ENCODE data around the gene PRSS12. TPM values are rescaled to one million over a fixed set of nuclear protein-coding genes. Genes with fewer than 3 reads are reported as not detected.

Gene PRSS12
- total and polyA plus RNA-seq, 2 donors (not counting 3 experiments of a cell fraction or from before 2014, with no cell fraction given) = 0.22 to 0.55 TPM

GRCh38 chr4:118276580-118276979 is 76.2 kb downstream of the PRSS12 start:
- Histone ChIP-seq H3K9me3 (replicated peaks; ENCODE audit: control insufficient read depth, insufficient read depth, low read length) (no peaks in the 10 kb centered on the region), H3K4me1 (ENCODE audit: control insufficient read depth, extremely low read depth, insufficient read depth, low read length) (peaks cover 13% of the 10 kb centered on the region), H4K20me1 (replicated peaks; ENCODE audit: control insufficient read depth, extremely low read depth, insufficient read depth, low read length) (no peaks in the 10 kb centered on the region), H3K4me3 (replicated peaks in 1 of 3; ENCODE audit: insufficient read depth in 1 of 3, low read depth in 1 of 3, low read length in 3 of 3) (no peak overlapping the region), H3K79me2 (ENCODE audit: control insufficient read depth, insufficient read depth, low read length) (peaks cover 14% of the 10 kb centered on the region), H3K27me3 (ENCODE audit: control insufficient read depth in 2 of 2, insufficient read depth in 2 of 2, low read length in 2 of 2) (peaks cover 11 to 22% of the 10 kb centered on the region in 2 experiments), H3K4me2 (ENCODE audit: insufficient read depth, low read length) (no peak overlapping the region), H2AFZ (ENCODE audit: low read depth, low read length) (no peak overlapping the region), H3K9me1 (replicated peaks; ENCODE audit: control insufficient read depth, extremely low read depth, insufficient read depth, low read length) (no peaks in the 10 kb centered on the region), H3K9ac (replicated peaks; ENCODE audit: extremely low read depth, insufficient read depth, low read length) (no peak overlapping the region), H3K27ac (ENCODE audit: insufficient read depth, low read depth, low read length) (no peak overlapping the region), H3K36me3 (ENCODE audit: control insufficient read depth in 2 of 2, extremely low read depth in 1 of 2, insufficient read depth in 2 of 2, low read length in 2 of 2) (peaks cover under 1 to 4% of the 10 kb centered on the region in 2 experiments)
- no peak for TF ChIP-seq GATA2 (IDR thresholded peaks at IDR 0.05; ENCODE audit: insufficient read depth, insufficient read length, low read depth, low read length)
- no peak for TF ChIP-seq EZH2 (IDR thresholded peaks at IDR 0.05; ENCODE audit: borderline replicate concordance, low read depth, low read length, severe bottlenecking)
- no peak for TF ChIP-seq POLR2AphosphoS5 (IDR thresholded peaks at IDR 0.05; ENCODE audit: insufficient read depth, low read depth, low read length)
- TF ChIP-seq POLR2A (IDR thresholded peaks at IDR 0.05; ENCODE audit: low read depth, low read length) = no peak
- no peak for DNase-seq (ENCODE audit: low read depth, low spot score)
- intact Hi-C loops (cut with micrococcal nuclease) (loop anchor here (5.0 to 10.0 kb wide), 2 partner anchors 408 to 1744 kb away; partner anchors contain the start of gene METTL14), dilution Hi-C loops (cut with MboI; ENCODE audit: extremely low pct_ligation_motif_present, low sequenced_read_pairs) (no loop called here)
- no TSS peak for BruUV-seq (replicated peaks)
- CTCF ChIA-PET = no interaction called here
- FAIRE-seq = no peak
- POLR2A ChIA-PET = no interaction called here

DNA sequence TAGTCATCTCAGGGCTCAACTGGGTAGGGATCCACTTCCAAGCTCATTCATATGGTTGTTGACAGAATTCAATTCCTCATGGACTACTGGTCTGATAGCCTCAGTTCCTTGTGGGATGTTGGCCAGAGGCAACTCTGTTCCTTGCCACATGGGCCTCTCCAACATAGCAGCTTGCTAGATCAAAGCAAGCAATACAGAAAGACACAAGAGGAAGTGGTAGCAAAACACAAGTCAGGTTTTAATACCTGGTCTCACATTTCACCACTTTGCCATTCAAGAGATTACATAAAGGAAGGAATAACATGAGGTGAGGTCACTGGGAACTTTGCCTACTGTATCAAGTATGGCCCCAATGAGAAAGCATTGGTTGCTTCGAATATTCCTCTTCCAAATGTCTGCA is 79.2 kb downstream of the PRSS12 start:
- ChIA-PET POLR2A (no interaction called here), CTCF (interaction anchor here (1.0 kb wide), 1 partner anchor 1139 kb away, joined by 3 read pairs; no protein-coding TSS in a partner anchor)
- H2AFZ ChIP-seq (ENCODE audit: low read depth, low read length) = no peak overlapping the region
- dilution Hi-C loops (cut with MboI; ENCODE audit: extremely low pct_ligation_motif_present, low sequenced_read_pairs) = no loop called here
- H4K20me1 ChIP-seq (replicated peaks; ENCODE audit: control insufficient read depth, extremely low read depth, insufficient read depth, low read length) = no peaks in the 10 kb centered on the region
- H3K9me3 ChIP-seq (replicated peaks; ENCODE audit: control insufficient read depth, insufficient read depth, low read length) = no peaks in the 10 kb centered on the region
- intact Hi-C loops (cut with micrococcal nuclease) = loop anchor here (5.0 to 10.0 kb wide), 2 partner anchors 411 to 1916 kb away; partner anchors contain the start of gene METTL14
- FAIRE-seq = no peak
- no peak overlapping the region for H3K4me2 ChIP-seq (ENCODE audit: insufficient read depth, low read length)
- no peak overlapping the region for H3K9ac ChIP-seq (replicated peaks; ENCODE audit: extremely low read depth, insufficient read depth, low read length)
- H3K27ac ChIP-seq (ENCODE audit: insufficient read depth, low read depth, low read length) = no peak overlapping the region
- no peaks in the 10 kb centered on the region for H3K9me1 ChIP-seq (replicated peaks; ENCODE audit: control insufficient read depth, extremely low read depth, insufficient read depth, low read length)
- H3K36me3 ChIP-seq (ENCODE audit: control insufficient read depth in 2 of 2, extremely low read depth in 1 of 2, insufficient read depth in 2 of 2, low read length in 2 of 2) = no peaks in the 10 kb centered on the region
- H3K4me3 ChIP-seq (replicated peaks in 1 of 3; ENCODE audit: insufficient read depth in 1 of 3, low read depth in 1 of 3, low read length in 3 of 3) = no peak overlapping the region
- BruUV-seq (replicated peaks) = no TSS peak
- DNase-seq (ENCODE audit: low read depth, low spot score) = no peak
- H3K4me1 ChIP-seq (ENCODE audit: control insufficient read depth, extremely low read depth, insufficient read depth, low read length) = no peaks in the 10 kb centered on the region
- TF ChIP-seq JUN (IDR thresholded peaks at IDR 0.05; ENCODE audit: borderline replicate concordance, insufficient read depth, insufficient read length, low read depth) (no peak), FOS (IDR thresholded peaks at IDR 0.05; ENCODE audit: borderline replicate concordance, insufficient read depth, low read length) (no peak)
- peaks cover under 1% of the 10 kb centered on the region for H3K79me2 ChIP-seq (ENCODE audit: control insufficient read depth, insufficient read depth, low read length)
- H3K27me3 ChIP-seq (ENCODE audit: control insufficient read depth in 2 of 2, insufficient read depth in 2 of 2, low read length in 2 of 2) = peaks cover 16 to 27% of the 10 kb centered on the region in 2 experiments

Data from endothelial cell of umbilical vein (primary cell).